ENCODE measurements around the gene ARHGAP26. TPM values are rescaled to one million over a fixed set of nuclear protein-coding genes. Genes with fewer than 3 reads are reported as not detected.
"Not testable (repeated sequence)": the region's sequence is repeated elsewhere in the genome, so short reads cannot be mapped to it uniquely, and the experiment has no call there.

ARHGAP26 gene
- total RNA-seq, 1 donor from 2014 or later: 20.1 TPM

DNA sequence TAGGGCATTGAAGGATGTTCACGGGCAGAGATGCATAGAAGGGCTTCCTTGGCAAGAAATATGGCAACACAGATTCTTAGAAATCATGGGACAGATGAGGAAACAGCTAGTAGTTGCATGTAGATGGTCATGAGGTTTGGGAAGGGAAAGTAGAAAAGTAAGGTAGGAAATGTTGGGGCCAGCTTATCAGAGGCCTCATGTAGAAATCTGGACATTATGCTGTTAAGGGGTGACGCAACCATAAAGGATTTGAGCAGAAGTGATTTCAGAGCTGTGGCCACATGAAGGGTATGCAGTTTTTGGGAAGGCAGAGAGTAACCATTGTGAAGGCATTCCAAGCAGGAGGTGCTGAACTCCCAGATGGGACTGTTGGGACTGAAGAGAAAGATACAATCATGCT lies 224.0 kb downstream of the ARHGAP26 start:
- Mint-ChIP-seq H3K27me3 (ENCODE audit: unreplicated experiment) (peaks cover 2% of the 10 kb centered on the region), H3K9me3 (ENCODE audit: unreplicated experiment) (peaks cover 2% of the 10 kb centered on the region), H3K4me1 (ENCODE audit: low read depth, unreplicated experiment) (no peaks in the 10 kb centered on the region), H3K27ac (ENCODE audit: unreplicated experiment) (no peak overlapping the region), H3K4me3 (ENCODE audit: unreplicated experiment) (no peak overlapping the region), H3K36me3 (ENCODE audit: unreplicated experiment) (peaks cover 5% of the 10 kb centered on the region)
- TF ChIP-seq, protein P1, sequence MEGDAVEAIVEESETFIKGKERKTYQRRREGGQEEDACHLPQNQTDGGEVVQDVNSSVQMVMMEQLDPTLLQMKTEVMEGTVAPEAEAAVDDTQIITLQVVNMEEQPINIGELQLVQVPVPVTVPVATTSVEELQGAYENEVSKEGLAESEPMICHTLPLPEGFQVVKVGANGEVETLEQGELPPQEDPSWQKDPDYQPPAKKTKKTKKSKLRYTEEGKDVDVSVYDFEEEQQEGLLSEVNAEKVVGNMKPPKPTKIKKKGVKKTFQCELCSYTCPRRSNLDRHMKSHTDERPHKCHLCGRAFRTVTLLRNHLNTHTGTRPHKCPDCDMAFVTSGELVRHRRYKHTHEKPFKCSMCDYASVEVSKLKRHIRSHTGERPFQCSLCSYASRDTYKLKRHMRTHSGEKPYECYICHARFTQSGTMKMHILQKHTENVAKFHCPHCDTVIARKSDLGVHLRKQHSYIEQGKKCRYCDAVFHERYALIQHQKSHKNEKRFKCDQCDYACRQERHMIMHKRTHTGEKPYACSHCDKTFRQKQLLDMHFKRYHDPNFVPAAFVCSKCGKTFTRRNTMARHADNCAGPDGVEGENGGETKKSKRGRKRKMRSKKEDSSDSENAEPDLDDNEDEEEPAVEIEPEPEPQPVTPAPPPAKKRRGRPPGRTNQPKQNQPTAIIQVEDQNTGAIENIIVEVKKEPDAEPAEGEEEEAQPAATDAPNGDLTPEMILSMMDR (IDR thresholded peaks at IDR 0.05; ENCODE audit: partially characterized antibody, unreplicated experiment): no peak
- DNase-seq: no peak

DNA sequence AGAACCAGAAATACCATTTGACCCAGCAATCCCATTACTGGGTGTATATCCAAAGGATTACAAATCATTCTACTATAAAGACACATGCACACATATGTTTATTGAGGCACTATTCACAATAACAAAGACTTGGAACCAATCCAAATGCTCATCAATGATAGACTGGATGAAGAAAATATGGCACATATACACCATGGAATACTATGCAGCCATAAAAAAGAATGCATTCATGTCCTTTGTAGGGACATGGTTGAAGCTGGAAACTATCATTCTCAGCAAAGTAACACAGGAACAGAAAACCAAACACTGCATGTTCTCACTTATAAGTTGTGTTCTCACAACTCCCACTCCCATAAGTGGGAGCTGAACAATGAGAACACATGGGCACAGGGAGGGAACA lies 225.4 kb downstream of the ARHGAP26 start:
- H3K27me3 Mint-ChIP-seq (ENCODE audit: unreplicated experiment); H3K9me3 Mint-ChIP-seq (ENCODE audit: unreplicated experiment); DNase-seq; H3K36me3 Mint-ChIP-seq (ENCODE audit: unreplicated experiment); H3K27ac Mint-ChIP-seq (ENCODE audit: unreplicated experiment); H3K4me1 Mint-ChIP-seq (ENCODE audit: low read depth, unreplicated experiment); H3K4me3 Mint-ChIP-seq (ENCODE audit: unreplicated experiment): not testable (repeated sequence)

GRCh38 chr5:142997591-142997990 lies 227.4 kb downstream of the ARHGAP26 start:
- Mint-ChIP-seq H3K9me3 (ENCODE audit: unreplicated experiment) (peaks cover 2% of the 10 kb centered on the region), H3K36me3 (ENCODE audit: unreplicated experiment) (no peaks in the 10 kb centered on the region), H3K4me1 (ENCODE audit: low read depth, unreplicated experiment) (no peaks in the 10 kb centered on the region), H3K27me3 (ENCODE audit: unreplicated experiment) (no peaks in the 10 kb centered on the region), H3K27ac (ENCODE audit: unreplicated experiment) (no peak overlapping the region), H3K4me3 (ENCODE audit: unreplicated experiment) (no peak overlapping the region)
- TF ChIP-seq, protein P1 (IDR thresholded peaks at IDR 0.05; ENCODE audit: partially characterized antibody, unreplicated experiment): no peak
- DNase-seq: no peak

DNA sequence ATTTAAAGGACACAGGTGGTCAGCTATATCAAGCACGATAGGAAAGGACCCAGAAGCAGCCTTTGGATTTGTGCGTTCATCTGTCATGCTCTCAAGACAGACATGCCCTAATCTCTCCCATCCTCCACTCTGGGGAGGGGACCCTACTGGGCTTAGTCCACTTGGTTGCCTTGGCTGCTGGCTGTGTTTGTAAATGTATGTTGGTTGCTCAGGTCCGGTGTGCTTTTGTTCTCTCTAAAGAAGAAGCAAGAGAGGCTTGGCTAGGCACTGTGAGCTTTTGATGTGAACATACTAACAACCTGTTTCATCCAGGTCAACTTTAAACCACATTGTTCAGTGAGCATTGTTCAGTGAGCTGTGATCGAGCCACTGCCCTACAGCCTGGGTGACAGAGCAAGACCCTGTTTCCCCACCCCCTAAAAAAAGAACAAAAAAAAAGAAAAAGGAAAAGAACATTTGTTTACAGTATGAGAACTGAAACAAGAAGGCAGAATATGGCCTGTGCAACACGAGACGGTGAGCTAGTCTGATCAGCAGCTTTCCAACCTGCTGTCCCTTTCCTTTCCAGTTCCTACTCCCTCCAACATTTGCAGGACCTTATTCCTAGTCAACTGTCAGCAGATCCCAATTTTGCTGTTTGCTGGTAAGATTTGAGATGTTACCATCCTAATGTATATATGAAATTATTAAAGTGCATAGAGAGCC lies 228.3 kb downstream of the ARHGAP26 start:
- Mint-ChIP-seq H3K4me1 (ENCODE audit: low read depth, unreplicated experiment) (no peaks in the 10 kb centered on the region), H3K27ac (ENCODE audit: unreplicated experiment) (no peak overlapping the region)

DNA sequence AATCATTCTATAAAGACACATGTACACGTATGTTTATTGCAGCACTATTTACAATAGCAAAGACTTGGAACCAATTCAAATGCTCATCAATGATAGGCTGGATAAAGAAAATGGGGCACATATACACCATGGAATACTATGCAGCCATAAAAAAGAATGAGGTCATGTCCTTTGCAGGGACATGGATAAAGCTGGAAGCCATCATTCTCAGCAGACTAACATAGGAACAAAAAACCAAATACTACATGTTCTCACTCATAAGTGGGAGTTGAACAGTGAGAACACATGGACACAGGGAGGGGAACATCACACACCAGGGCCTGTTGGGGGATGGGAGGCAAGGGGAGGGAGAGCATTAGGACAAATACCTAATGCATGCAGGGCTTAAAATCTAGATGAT lies 230.4 kb downstream of the ARHGAP26 start:
- not testable (repeated sequence) for H3K9me3 Mint-ChIP-seq (ENCODE audit: unreplicated experiment); H3K4me1 Mint-ChIP-seq (ENCODE audit: low read depth, unreplicated experiment); H3K4me3 Mint-ChIP-seq (ENCODE audit: unreplicated experiment); H3K36me3 Mint-ChIP-seq (ENCODE audit: unreplicated experiment); H3K27ac Mint-ChIP-seq (ENCODE audit: unreplicated experiment); DNase-seq; H3K27me3 Mint-ChIP-seq (ENCODE audit: unreplicated experiment)

More for the DNA sequence above, 228.3 kb downstream of the ARHGAP26 start:
- DNase-seq: no peak
- peaks cover 2% of the 10 kb centered on the region for H3K9me3 Mint-ChIP-seq (ENCODE audit: unreplicated experiment)
- no peak overlapping the region for H3K4me3 Mint-ChIP-seq (ENCODE audit: unreplicated experiment)
- no peaks in the 10 kb centered on the region for H3K36me3 Mint-ChIP-seq (ENCODE audit: unreplicated experiment)
- TF ChIP-seq, protein P1 (IDR thresholded peaks at IDR 0.05; ENCODE audit: partially characterized antibody, unreplicated experiment): no peak
- no peaks in the 10 kb centered on the region for H3K27me3 Mint-ChIP-seq (ENCODE audit: unreplicated experiment)

DNA sequence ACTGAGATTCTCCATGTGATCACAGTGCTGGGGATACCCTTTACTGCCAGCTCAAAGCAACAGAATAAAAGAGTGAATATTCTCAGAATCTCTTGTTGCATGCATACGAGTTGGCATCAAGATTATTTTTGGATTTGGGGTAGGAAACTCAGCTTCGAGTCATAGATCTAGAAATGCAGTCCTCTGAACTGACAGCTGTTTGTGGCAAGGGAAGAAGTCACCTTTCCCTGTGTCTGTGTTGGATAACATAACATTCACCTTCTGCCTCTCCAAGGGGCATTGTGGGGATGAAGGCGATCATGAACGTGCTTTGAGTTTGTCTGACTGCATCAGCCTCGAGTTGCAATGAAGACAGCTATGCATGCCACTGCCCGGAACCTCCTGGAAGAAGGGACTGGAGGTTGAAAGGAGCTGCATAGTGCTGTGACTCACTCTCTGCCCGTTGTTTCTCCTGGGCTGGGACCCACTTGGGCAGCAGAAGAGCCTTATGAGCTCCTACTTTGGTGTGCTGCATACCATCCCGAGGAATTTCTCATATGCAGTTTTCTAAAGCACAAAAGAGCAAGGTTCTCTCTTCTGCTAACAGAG lies 231.7 kb downstream of the ARHGAP26 start:
- no peak for DNase-seq
- no peaks in the 10 kb centered on the region for H3K9me3 Mint-ChIP-seq (ENCODE audit: unreplicated experiment)
- H3K27me3 Mint-ChIP-seq (ENCODE audit: unreplicated experiment): no peaks in the 10 kb centered on the region
- H3K4me1 Mint-ChIP-seq (ENCODE audit: low read depth, unreplicated experiment): no peaks in the 10 kb centered on the region
- H3K27ac Mint-ChIP-seq (ENCODE audit: unreplicated experiment): no peak overlapping the region
- TF ChIP-seq, protein P1 (IDR thresholded peaks at IDR 0.05; ENCODE audit: partially characterized antibody, unreplicated experiment): no peak
- H3K36me3 Mint-ChIP-seq (ENCODE audit: unreplicated experiment): no peaks in the 10 kb centered on the region
- H3K4me3 Mint-ChIP-seq (ENCODE audit: unreplicated experiment): no peak overlapping the region

Data from glutamatergic neuron (in vitro differentiated cells).